ENCODE measurements around the gene CADPS. TPM values are rescaled to one million over a fixed set of nuclear protein-coding genes. Genes with fewer than 3 reads are reported as not detected.

CADPS gene
- total and polyA plus RNA-seq, 7 donors, result 1.6 to 12.5 (median 6.2) TPM; not detected in 1

GRCh38 chr3:62365391-62366125 is 509.7 kb downstream of the CADPS start:
- Histone ChIP-seq H3K27ac (no peak overlapping the region), H3K36me3 (no peaks in the 10 kb centered on the region), H3K4me1 (peaks cover 0 to 30% (median 21%) of the 10 kb centered on the region in 4 donors), H3K4me3 (no peak overlapping the region), H3K27me3 (peaks cover 30 to 74% (median 40%) of the 10 kb centered on the region in 3 donors), H3K9me3 (no peaks in the 10 kb centered on the region)
- intact Hi-C loops (cut with DNase I), result no loop called here
- TF ChIP-seq POLR2A (IDR thresholded peaks at IDR 0.05) (no peak), CTCF (IDR thresholded peaks at IDR 0.05) (no peak), EP300 (IDR thresholded peaks at IDR 0.05) (no peak), POLR2AphosphoS5 (IDR thresholded peaks at IDR 0.05) (no peak)
- no peak for DNase-seq
- 15 to 33% methylated on average over 16 of the region's 16 CpGs for WGBS, 2 donors

GRCh38 chr3:62364191-62364590 is 511.0 kb downstream of the CADPS start:
- H3K4me1 ChIP-seq, result peaks cover 0 to 16% (median 12%) of the 10 kb centered on the region in 4 donors
- no peak overlapping the region for H3K4me3 ChIP-seq
- H3K27me3 ChIP-seq, result peaks cover 21 to 61% (median 27%) of the 10 kb centered on the region in 3 donors
- intact Hi-C loops (cut with DNase I), result no loop called here
- no peaks in the 10 kb centered on the region for H3K36me3 ChIP-seq
- no peaks in the 10 kb centered on the region for H3K9me3 ChIP-seq
- no peak for DNase-seq
- no peak for TF ChIP-seq EP300 (IDR thresholded peaks at IDR 0.05)
- TF ChIP-seq POLR2AphosphoS5 (IDR thresholded peaks at IDR 0.05), result no peak
- TF ChIP-seq CTCF (IDR thresholded peaks at IDR 0.05), result no peak
- no peak for TF ChIP-seq POLR2A (IDR thresholded peaks at IDR 0.05)
- H3K27ac ChIP-seq, result no peak overlapping the region

GRCh38 chr3:62363275-62363674 is 511.9 kb downstream of the CADPS start:
- intact Hi-C loops (cut with DNase I), result no loop called here
- H3K27ac ChIP-seq, result no peak overlapping the region
- no peaks in the 10 kb centered on the region for H3K9me3 ChIP-seq
- H3K4me1 ChIP-seq, result peaks cover 0 to 7% (median 4%) of the 10 kb centered on the region in 4 donors
- H3K27me3 ChIP-seq, result peaks cover 12 to 52% (median 18%) of the 10 kb centered on the region in 3 donors
- WGBS, 2 donors, result 89 to 92% methylated on average over 6 of the region's 6 CpGs
- TF ChIP-seq CTCF (IDR thresholded peaks at IDR 0.05), result no peak
- no peak for TF ChIP-seq POLR2AphosphoS5 (IDR thresholded peaks at IDR 0.05)
- no peak for TF ChIP-seq POLR2A (IDR thresholded peaks at IDR 0.05)
- no peak for TF ChIP-seq EP300 (IDR thresholded peaks at IDR 0.05)
- no peak overlapping the region for H3K4me3 ChIP-seq
- no peak for DNase-seq
- no peaks in the 10 kb centered on the region for H3K36me3 ChIP-seq

GRCh38 chr3:62361824-62362223 is 513.4 kb downstream of the CADPS start:
- no peak for DNase-seq
- TF ChIP-seq EP300 (IDR thresholded peaks at IDR 0.05), result no peak
- TF ChIP-seq POLR2AphosphoS5 (IDR thresholded peaks at IDR 0.05), result no peak
- TF ChIP-seq CTCF (IDR thresholded peaks at IDR 0.05), result no peak
- no peak for TF ChIP-seq POLR2A (IDR thresholded peaks at IDR 0.05)
- intact Hi-C loops (cut with DNase I), result no loop called here
- no peaks in the 10 kb centered on the region for H3K9me3 ChIP-seq
- H3K4me1 ChIP-seq, result no peaks in the 10 kb centered on the region
- no peaks in the 10 kb centered on the region for H3K36me3 ChIP-seq
- 67 to 68% methylated on average over 3 of the region's 3 CpGs for WGBS, 2 donors
- H3K27ac ChIP-seq, result no peak overlapping the region
- H3K4me3 ChIP-seq, result no peak overlapping the region
- peaks cover 2 to 40% (median 4%) of the 10 kb centered on the region in 3 donors for H3K27me3 ChIP-seq

Data from sigmoid colon (tissue), 7 donors.